ENCODE data around the gene LY6G6F.

- TF ChIP-seq POLR2A (IDR thresholded peaks at IDR 0.05) (no peak), CTCF (IDR thresholded peaks at IDR 0.05) (peak; percentile 47 to 59 (median 58))
Measured at GRCh38 chr6:31680226-31681134, 26.2 kb upstream of the LY6G6F start, which contains the start of gene LY6G5C.
